Endodermal cell (in vitro differentiated cells): Measurements from ENCODE around the gene PRR5L. TPM values are rescaled to one million over a fixed set of nuclear protein-coding genes. Genes with fewer than 3 reads are reported as not detected.

Experiments used
- DNase-seq: peaks from one replicate; pipeline ENCODE4 v3.0.0-alpha.2; 2017
- H3K27ac ChIP-seq: 2 replicates; pipeline ENCODE4 v1.5.1; 2013; ENCODE audit warnings: mild to moderate bottlenecking, low read depth, low read length, moderate library complexity
- H3K27me3 ChIP-seq: 2 replicates; pipeline ENCODE4 v1.6.1; 2013; ENCODE audit warnings: mild to moderate bottlenecking, low read length, moderate library complexity; ENCODE audit not compliant: insufficient read depth, control insufficient read depth, poor library complexity, severe bottlenecking
- H3K36me3 ChIP-seq: 2 replicates; pipeline ENCODE4 v1.7.0; 2013; ENCODE audit warnings: mild to moderate bottlenecking, low read length, moderate library complexity; ENCODE audit not compliant: control insufficient read depth, insufficient read depth
- H3K4me1 ChIP-seq: one replicate; pipeline ENCODE4 v1.7.0; 2013; ENCODE audit warnings: low read length; ENCODE audit not compliant: control insufficient read depth, insufficient read depth
- H3K4me3 ChIP-seq: 2 replicates; pipeline ENCODE4 v1.5.1; 2013; ENCODE audit warnings: mild to moderate bottlenecking, low read length, moderate library complexity
- H3K9ac ChIP-seq: 2 replicates; pipeline ENCODE4 v1.6.1; 2013; ENCODE audit warnings: mild to moderate bottlenecking, low read length, moderate library complexity; ENCODE audit not compliant: poor library complexity, severe bottlenecking; ENCODE audit errors: extremely low read depth
- H3K9me3 ChIP-seq: 2 replicates; pipeline ENCODE4 v1.6.1; 2013; ENCODE audit warnings: mild to moderate bottlenecking, low read length, moderate library complexity; ENCODE audit not compliant: control insufficient read depth
- H3K27ac Mint-ChIP-seq: 2 replicates; pipeline ENCODE4 v1.8.0; 2020; ENCODE audit warnings: mixed read lengths
- H3K27me3 Mint-ChIP-seq: 2 replicates; pipeline ENCODE4 v1.8.0; 2021; ENCODE audit warnings: mild to moderate bottlenecking, mixed read lengths; ENCODE audit not compliant: insufficient read depth
- H3K36me3 Mint-ChIP-seq: 2 replicates; pipeline ENCODE4 v1.8.0; 2020; ENCODE audit warnings: low read depth, mixed read lengths
- H3K4me1 Mint-ChIP-seq: 2 replicates; pipeline ENCODE4 v1.8.0; 2020; ENCODE audit warnings: mixed read lengths
- H3K4me3 Mint-ChIP-seq: 2 replicates; pipeline ENCODE4 v1.8.0; 2020; ENCODE audit warnings: mild to moderate bottlenecking, moderate library complexity, mixed read lengths
- H3K9me3 Mint-ChIP-seq: 2 replicates; pipeline ENCODE4 v1.8.0; 2020; ENCODE audit warnings: mild to moderate bottlenecking, mixed read lengths
- WGBS, 2 experiments: methylation state at CpG; one replicate each; pipeline versions ENCODE4 v1.1.5 to v1.1.7; 2013; ENCODE audit warnings: missing lambda C conversion rate in 2 of 2, mixed read lengths in 1 of 2; ENCODE audit not compliant: insufficient coverage in 1 of 2, insufficient read length in 1 of 2; 5-methylcytosine and 5-hydroxymethylcytosine counted together
- total RNA-seq, 2 donors: library from RNA; stranded (reverse); fragmentation: NEBNext Ultra II Directional in 1 of 2; extraction: Animal tissue kit (Norgen Biotek cat#: 25700) in 1 of 2; gene quantifications; 2 replicates in 1 of 2; 3 replicates in 1 of 2; pipeline ENCODE4 v1.2.1, GENCODE V29; 2021
- TF ChIP-seq, protein P1 (sequence below): fragments of 200-600 bp; sonication (generic); conservative IDR thresholded peaks from 2 replicates; pipeline ENCODE4 v1.5.0; 2021; ENCODE audit warnings: antibody characterized with exemption, mild to moderate bottlenecking

The PRR5L gene
- total RNA-seq, 2 donors from 2014 or later: 5.3 to 7.2 TPM

DNA sequence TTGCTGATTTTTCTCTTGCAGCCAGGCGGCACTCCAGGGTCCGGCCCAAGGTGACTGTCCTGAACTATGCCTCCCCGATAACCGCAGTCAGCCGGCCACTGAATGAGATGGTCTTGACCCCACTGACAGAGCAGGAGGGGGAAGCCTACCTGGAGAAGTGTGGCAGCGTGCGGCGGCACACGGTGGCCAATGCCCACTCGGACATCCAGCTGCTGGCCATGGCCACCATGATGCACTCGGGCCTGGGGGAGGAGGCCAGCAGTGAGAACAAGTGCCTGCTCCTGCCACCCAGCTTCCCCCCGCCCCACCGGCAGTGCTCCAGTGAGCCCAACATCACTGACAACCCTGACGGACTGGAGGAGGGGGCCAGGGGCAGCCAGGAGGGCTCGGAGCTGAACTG lies 166.2 kb downstream of the PRR5L start:
- peaks cover 3% of the 10 kb centered on the region for H3K9me3 Mint-ChIP-seq
- H3K27ac ChIP-seq: no peak overlapping the region
- no peak overlapping the region for H3K9ac ChIP-seq
- H3K4me1 Mint-ChIP-seq: peaks cover 19% of the 10 kb centered on the region
- no peak overlapping the region for H3K4me3 ChIP-seq
- TF ChIP-seq, protein P1, sequence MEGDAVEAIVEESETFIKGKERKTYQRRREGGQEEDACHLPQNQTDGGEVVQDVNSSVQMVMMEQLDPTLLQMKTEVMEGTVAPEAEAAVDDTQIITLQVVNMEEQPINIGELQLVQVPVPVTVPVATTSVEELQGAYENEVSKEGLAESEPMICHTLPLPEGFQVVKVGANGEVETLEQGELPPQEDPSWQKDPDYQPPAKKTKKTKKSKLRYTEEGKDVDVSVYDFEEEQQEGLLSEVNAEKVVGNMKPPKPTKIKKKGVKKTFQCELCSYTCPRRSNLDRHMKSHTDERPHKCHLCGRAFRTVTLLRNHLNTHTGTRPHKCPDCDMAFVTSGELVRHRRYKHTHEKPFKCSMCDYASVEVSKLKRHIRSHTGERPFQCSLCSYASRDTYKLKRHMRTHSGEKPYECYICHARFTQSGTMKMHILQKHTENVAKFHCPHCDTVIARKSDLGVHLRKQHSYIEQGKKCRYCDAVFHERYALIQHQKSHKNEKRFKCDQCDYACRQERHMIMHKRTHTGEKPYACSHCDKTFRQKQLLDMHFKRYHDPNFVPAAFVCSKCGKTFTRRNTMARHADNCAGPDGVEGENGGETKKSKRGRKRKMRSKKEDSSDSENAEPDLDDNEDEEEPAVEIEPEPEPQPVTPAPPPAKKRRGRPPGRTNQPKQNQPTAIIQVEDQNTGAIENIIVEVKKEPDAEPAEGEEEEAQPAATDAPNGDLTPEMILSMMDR: no peak
- H3K9me3 ChIP-seq: peaks cover 11% of the 10 kb centered on the region
- peaks cover 3% of the 10 kb centered on the region for H3K4me1 ChIP-seq
- peaks cover 74% of the 10 kb centered on the region for H3K27me3 ChIP-seq
- no peaks in the 10 kb centered on the region for H3K36me3 ChIP-seq
- peaks cover 88% of the 10 kb centered on the region for H3K27me3 Mint-ChIP-seq
- H3K4me3 Mint-ChIP-seq: no peak overlapping the region
- H3K36me3 Mint-ChIP-seq: peaks cover 3% of the 10 kb centered on the region
- DNase-seq: peak; percentile 31
- no peak overlapping the region for H3K27ac Mint-ChIP-seq
- WGBS, 2 experiments: 92 to 97% methylated on average over 11 to 15 of the region's 15 CpGs

DNA sequence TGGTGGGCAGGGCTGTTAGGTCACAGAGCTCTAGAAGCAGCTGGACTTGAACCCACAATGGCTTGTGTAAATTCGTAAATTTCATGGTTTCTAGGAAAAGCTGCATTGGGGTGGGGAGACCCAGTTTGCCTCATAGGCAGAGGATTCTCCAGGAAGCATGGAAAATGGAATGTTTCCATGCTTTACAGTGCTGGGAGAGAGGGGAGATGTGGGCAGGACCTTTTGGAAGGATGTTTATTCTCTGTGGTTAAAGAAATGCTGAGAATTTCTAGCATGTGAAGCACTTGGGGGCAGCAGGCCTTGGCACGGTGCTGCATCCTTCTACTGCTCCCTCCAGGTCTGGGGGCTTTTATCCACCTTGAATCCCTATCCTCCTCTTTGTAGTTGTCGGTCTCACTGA lies 167.7 kb downstream of the PRR5L start:
- TF ChIP-seq, protein P1: no peak
- H3K27ac Mint-ChIP-seq: no peak overlapping the region
- Histone ChIP-seq H3K27me3 (peaks cover 72% of the 10 kb centered on the region), H3K9me3 (peaks cover 11% of the 10 kb centered on the region), H3K4me1 (peaks cover 9% of the 10 kb centered on the region), H3K4me3 (no peak overlapping the region), H3K9ac (no peak overlapping the region), H3K36me3 (no peaks in the 10 kb centered on the region), H3K27ac (no peak overlapping the region)
- peaks cover 86% of the 10 kb centered on the region for H3K27me3 Mint-ChIP-seq
- no peak overlapping the region for H3K4me3 Mint-ChIP-seq
- WGBS, 2 experiments: 71 to 88% methylated on average over 1 to 3 of the region's 3 CpGs
- peak; percentile 37 for DNase-seq
- peaks cover 3% of the 10 kb centered on the region for H3K36me3 Mint-ChIP-seq
- H3K4me1 Mint-ChIP-seq: peaks cover 25% of the 10 kb centered on the region
- peaks cover 3% of the 10 kb centered on the region for H3K9me3 Mint-ChIP-seq

DNA sequence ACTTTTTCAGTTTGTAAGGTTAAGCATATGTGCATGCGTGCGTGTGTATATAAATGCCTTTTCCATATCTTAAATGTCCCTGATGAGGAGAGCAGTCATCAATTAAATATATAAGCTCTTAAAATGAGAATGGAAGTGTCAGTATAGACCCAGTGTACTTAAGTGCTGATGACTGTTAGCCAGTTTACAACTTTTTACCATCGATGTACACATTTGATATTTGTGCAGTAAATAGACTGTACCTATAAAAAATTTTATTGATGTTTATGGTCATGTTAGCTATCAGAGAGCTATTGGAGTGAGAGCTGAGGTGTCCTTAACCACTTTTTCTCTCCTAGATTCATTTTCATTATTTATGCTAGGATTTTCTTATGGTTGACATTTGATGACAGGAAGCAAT lies 168.6 kb downstream of the PRR5L start:
- no peak overlapping the region for H3K27ac ChIP-seq
- peaks cover 3% of the 10 kb centered on the region for H3K36me3 Mint-ChIP-seq
- H3K27me3 Mint-ChIP-seq: peaks cover 85% of the 10 kb centered on the region
- DNase-seq: no peak
- peaks cover 11% of the 10 kb centered on the region for H3K9me3 ChIP-seq
- H3K36me3 ChIP-seq: no peaks in the 10 kb centered on the region
- WGBS, 2 experiments: 79 to 100% methylated on average over 1 to 3 of the region's 3 CpGs
- H3K4me1 ChIP-seq: peaks cover 9% of the 10 kb centered on the region
- peaks cover 73% of the 10 kb centered on the region for H3K27me3 ChIP-seq
- H3K9ac ChIP-seq: no peak overlapping the region
- H3K4me3 ChIP-seq: no peak overlapping the region
- peaks cover 27% of the 10 kb centered on the region for H3K4me1 Mint-ChIP-seq
- no peak overlapping the region for H3K4me3 Mint-ChIP-seq
- no peak overlapping the region for H3K27ac Mint-ChIP-seq
- TF ChIP-seq, protein P1: no peak
- H3K9me3 Mint-ChIP-seq: peaks cover 3% of the 10 kb centered on the region
